ENCODE results near the gene PGM5. TPM values are rescaled to one million over a fixed set of nuclear protein-coding genes. Genes with fewer than 3 reads are reported as not detected.

The PGM5 gene
- total RNA-seq, 1 experiment from 2014 or later, result not detected

GRCh38 chr9:68455451-68455850 lies 99.0 kb downstream of the PGM5 start:
- Histone ChIP-seq H2BK120ac (ENCODE audit: low read depth, low read length, poor library complexity, severe bottlenecking) (no peak overlapping the region), H2BK20ac (ENCODE audit: low read depth, low read length, poor library complexity, severe bottlenecking) (no peak overlapping the region), H4K20me1 (ENCODE audit: control insufficient read depth, insufficient read depth, insufficient read length) (no peaks in the 10 kb centered on the region), H2AK5ac (ENCODE audit: insufficient read length, low read length) (no peak overlapping the region), H4K5ac (ENCODE audit: insufficient read length, low read depth, low read length) (no peak overlapping the region), H3K14ac (ENCODE audit: insufficient read depth, low read length) (no peak overlapping the region), H2BK12ac (ENCODE audit: insufficient read length, low read depth, low read length) (no peak overlapping the region), H3K4me2 (ENCODE audit: insufficient read depth, insufficient read length, low read length) (no peak overlapping the region), H3K9ac (ENCODE audit: extremely low read depth, insufficient read length, low read length) (no peak overlapping the region), H2AFZ (ENCODE audit: low read length) (no peak overlapping the region), H3K9me3 (ENCODE audit: control insufficient read depth, low read depth, low read length) (no peaks in the 10 kb centered on the region), H2BK5ac (ENCODE audit: insufficient read length, low read length) (no peak overlapping the region), H4K91ac (ENCODE audit: insufficient read length, low read depth, low read length) (no peak overlapping the region), H3K4me1 (ENCODE audit: insufficient read depth, low read length) (no peaks in the 10 kb centered on the region), H3K4ac (ENCODE audit: low read depth, low read length) (no peak overlapping the region), H3T11ph (ENCODE audit: low read length) (no peak overlapping the region), H3K18ac (ENCODE audit: insufficient read length, low read depth, low read length) (no peak overlapping the region), H3K27me3 (ENCODE audit: insufficient read depth, low read length) (no peaks in the 10 kb centered on the region), H3K79me1 (ENCODE audit: insufficient read depth, low read depth, low read length, poor library complexity, severe bottlenecking) (no peaks in the 10 kb centered on the region), H4K8ac (replicated peaks; ENCODE audit: insufficient read length, low read depth, low read length) (no peak overlapping the region), H3K79me2 (ENCODE audit: insufficient read depth, low read length) (no peaks in the 10 kb centered on the region), H3K27ac (ENCODE audit: insufficient read length, low read depth, low read length) (no peak overlapping the region), H3K23me2 (ENCODE audit: insufficient read length, low read depth, low read length, poor library complexity, severe bottlenecking) (no peaks in the 10 kb centered on the region), H2BK15ac (ENCODE audit: low read depth, low read length) (no peak overlapping the region), H3K23ac (ENCODE audit: insufficient read length, low read depth, low read length) (no peak overlapping the region), H3K56ac (ENCODE audit: insufficient read length, low read depth, low read length) (no peak overlapping the region)
- H3K4me3 Mint-ChIP-seq, result no peak overlapping the region
- no peaks in the 10 kb centered on the region for H3K9me3 Mint-ChIP-seq
- no peaks in the 10 kb centered on the region for H3K36me3 Mint-ChIP-seq (ENCODE audit: insufficient read depth in 1 of 3, low read depth in 3 of 3)
- H3K27ac Mint-ChIP-seq, result no peak overlapping the region
- no peaks in the 10 kb centered on the region for H3K4me1 Mint-ChIP-seq
- no peak for TF ChIP-seq CTCF (conservative IDR thresholded peaks at IDR 0.05)
- H3K27me3 Mint-ChIP-seq (ENCODE audit: low read depth), result peaks cover 81% of the 10 kb centered on the region
- DNase-seq, result no peak
- no CpG with 5 or more reads among the region's 2 CpGs for WGBS (ENCODE audit: extremely low coverage, insufficient read length, low lambda C conversion rate)
